NOMO-1 (cell line): Measurements from ENCODE around the gene SLC2A11.

Experiments
- DNase-seq, 2 experiments: peaks; one replicate each; lab custom pipeline; 2025; ENCODE audit not compliant: unreplicated experiment in 2 of 2; lab: John Stamatoyannopoulos, UW

Gene SLC2A11

GRCh38 chr22:23857606-23858483 lies at the start of gene SLC2A11:
Gene SLC2A11, plus strand, starts transcription at chr22:23857875. Its CDS starts 125 bp downstream, at chr22:23858000.
- peak; percentile 94 to 97 for DNase-seq

GRCh38 chr22:23812378-23812777 lies 45.3 kb upstream of the SLC2A11 start:
- DNase-seq: no peak

GRCh38 chr22:23815541-23816155 lies 42.0 kb upstream of the SLC2A11 start:
- DNase-seq: no peak

GRCh38 chr22:23816156-23816976 lies 41.3 kb upstream of the SLC2A11 start:
- DNase-seq: no peak

- no peak for DNase-seq
Observed at GRCh38 chr22:23817146-23817545, 40.5 kb upstream of the SLC2A11 start.

GRCh38 chr22:23818541-23818940 lies 39.1 kb upstream of the SLC2A11 start:
- DNase-seq: no peak

- DNase-seq: no peak
Observed at GRCh38 chr22:23820748-23821211, 36.9 kb upstream of the SLC2A11 start.

GRCh38 chr22:23822101-23822671 lies 35.5 kb upstream of the SLC2A11 start:
- no peak for DNase-seq

GRCh38 chr22:23823331-23823791 lies 34.3 kb upstream of the SLC2A11 start:
- DNase-seq: no peak

- DNase-seq: no peak
Observed at GRCh38 chr22:23824476-23825245, 33.0 kb upstream of the SLC2A11 start.

GRCh38 chr22:23825246-23825905 lies 32.3 kb upstream of the SLC2A11 start:
- DNase-seq: no peak

- no peak for DNase-seq
Observed at GRCh38 chr22:23826510-23827350, 30.9 kb upstream of the SLC2A11 start.

- no peak for DNase-seq
Observed at GRCh38 chr22:23827351-23827995, 30.2 kb upstream of the SLC2A11 start.

- DNase-seq: no peak
Observed at GRCh38 chr22:23828800-23829680, 28.6 kb upstream of the SLC2A11 start.

- no peak for DNase-seq
Observed at GRCh38 chr22:23829845-23830372, 27.8 kb upstream of the SLC2A11 start.

GRCh38 chr22:23831261-23831660 lies 26.4 kb upstream of the SLC2A11 start:
- no peak for DNase-seq

- DNase-seq: no peak
Observed at GRCh38 chr22:23831781-23832180, 25.9 kb upstream of the SLC2A11 start.
